Measurements from ENCODE around the gene UTP14C. TPM values are rescaled to one million over a fixed set of nuclear protein-coding genes. Genes with fewer than 3 reads are reported as not detected.

Gene UTP14C
- total RNA-seq, 1 donor from 2014 or later, result 19.1 TPM

GRCh38 chr13:52009946-52010345, 14.5 kb upstream of the UTP14C start:
- DNase-seq, result no peak
- H3K27ac Mint-ChIP-seq (ENCODE audit: unreplicated experiment), result no peak overlapping the region

GRCh38 chr13:52010890-52011631, 13.4 kb upstream of the UTP14C start, which contains the start of gene ATP7B:
TSS of gene ATP7B (minus strand) at chr13:52011450. CDS start at chr13:52011337, 113 bp downstream.
- H3K27ac Mint-ChIP-seq (ENCODE audit: unreplicated experiment), result peak within 1 kb of the TSS; percentile 95
- no peak for TF ChIP-seq CTCF (IDR thresholded peaks at IDR 0.05; ENCODE audit: partially characterized antibody, unreplicated experiment)
- peaks cover 6% of the 10 kb centered on the region for H3K9me3 Mint-ChIP-seq (ENCODE audit: unreplicated experiment)
- peak within 1 kb of the TSS; percentile 100 for H3K4me3 Mint-ChIP-seq (ENCODE audit: unreplicated experiment)
- peak; percentile 55 for DNase-seq
- peaks cover 6% of the 10 kb centered on the region for H3K4me1 Mint-ChIP-seq (ENCODE audit: low read depth, unreplicated experiment)
- H3K27me3 Mint-ChIP-seq (ENCODE audit: unreplicated experiment), result peaks cover 11% of the 10 kb centered on the region
- H3K36me3 Mint-ChIP-seq (ENCODE audit: unreplicated experiment), result peaks cover 5% of the 10 kb centered on the region

More at GRCh38 chr13:52009946-52010345, 14.5 kb upstream of the UTP14C start:
- Mint-ChIP-seq H3K9me3 (ENCODE audit: unreplicated experiment) (peaks cover 13% of the 10 kb centered on the region), H3K4me3 (ENCODE audit: unreplicated experiment) (peak overlapping the region; percentile 20), H3K4me1 (ENCODE audit: low read depth, unreplicated experiment) (peaks cover 6% of the 10 kb centered on the region), H3K36me3 (ENCODE audit: unreplicated experiment) (no peaks in the 10 kb centered on the region), H3K27me3 (ENCODE audit: unreplicated experiment) (peaks cover 11% of the 10 kb centered on the region)
- TF ChIP-seq CTCF (IDR thresholded peaks at IDR 0.05; ENCODE audit: partially characterized antibody, unreplicated experiment), result no peak

- peaks cover 6% of the 10 kb centered on the region for H3K4me1 Mint-ChIP-seq (ENCODE audit: low read depth, unreplicated experiment)
- DNase-seq, result peak; percentile 100
- H3K27me3 Mint-ChIP-seq (ENCODE audit: unreplicated experiment), result peaks cover 10% of the 10 kb centered on the region
- peak within 1 kb of the TSS; percentile 95 for H3K27ac Mint-ChIP-seq (ENCODE audit: unreplicated experiment)
- H3K4me3 Mint-ChIP-seq (ENCODE audit: unreplicated experiment), result peak within 1 kb of the TSS; percentile 100
- TF ChIP-seq CTCF (IDR thresholded peaks at IDR 0.05; ENCODE audit: partially characterized antibody, unreplicated experiment), result no peak
- peaks cover 6% of the 10 kb centered on the region for H3K36me3 Mint-ChIP-seq (ENCODE audit: unreplicated experiment)
- peaks cover 6% of the 10 kb centered on the region for H3K9me3 Mint-ChIP-seq (ENCODE audit: unreplicated experiment)
Observed at GRCh38 chr13:52011632-52012511, 12.6 kb upstream of the UTP14C start, which contains the start of gene ALG11. TSS of gene ALG11 (plus strand) at chr13:52012398. CDS start at chr13:52012419, 21 bp downstream.

GRCh38 chr13:52012512-52012836, 12.0 kb upstream of the UTP14C start:
- Mint-ChIP-seq H3K36me3 (ENCODE audit: unreplicated experiment) (peaks cover 8% of the 10 kb centered on the region), H3K4me3 (ENCODE audit: unreplicated experiment) (peak overlapping the region; percentile 100), H3K4me1 (ENCODE audit: low read depth, unreplicated experiment) (peaks cover 6% of the 10 kb centered on the region), H3K9me3 (ENCODE audit: unreplicated experiment) (peaks cover 6% of the 10 kb centered on the region), H3K27me3 (ENCODE audit: unreplicated experiment) (peaks cover 10% of the 10 kb centered on the region), H3K27ac (ENCODE audit: unreplicated experiment) (peak overlapping the region; percentile 95)
- no peak for DNase-seq
- TF ChIP-seq CTCF (IDR thresholded peaks at IDR 0.05; ENCODE audit: partially characterized antibody, unreplicated experiment), result no peak

All from glutamatergic neuron (in vitro differentiated cells).